Parathyroid adenoma (tissue), 2 donors: Measurements from ENCODE around the gene GALE.
A peak's percentile ranks its signal among the peaks of the same experiment; 100 is the strongest.
"Not testable (repeated sequence)": the region's sequence is repeated elsewhere in the genome, so short reads cannot be mapped to it uniquely, and the experiment has no call there.

Source experiments
- H2AFZ ChIP-seq: fragments of 300-600 bp; sonication (generic); one replicate; pipeline ENCODE4 v1.7.0; 2017; ENCODE audit warnings: antibody characterized with exemption, mild to moderate bottlenecking
- H3K27ac ChIP-seq: fragments of 300-600 bp; sonication (generic); one replicate; pipeline ENCODE4 v1.7.0; 2017
- H3K27me3 ChIP-seq: fragments of 300-600 bp; sonication (generic); one replicate; pipeline ENCODE4 v1.7.0; 2017; ENCODE audit warnings: low read length; ENCODE audit not compliant: control insufficient read depth, insufficient read depth
- H3K36me3 ChIP-seq: fragments of 300-600 bp; sonication (generic); one replicate; pipeline ENCODE4 v1.7.0; 2017; ENCODE audit warnings: low read length; ENCODE audit not compliant: control insufficient read depth, insufficient read depth
- H3K4me1 ChIP-seq: fragments of 300-600 bp; sonication (generic); one replicate; pipeline ENCODE4 v1.7.0; 2017; ENCODE audit warnings: control low read depth
- H3K4me2 ChIP-seq: fragments of 300-600 bp; sonication (generic); one replicate; pipeline ENCODE4 v1.7.0; 2017; ENCODE audit warnings: low read length
- H3K4me3 ChIP-seq: fragments of 300-600 bp; sonication (generic); one replicate; pipeline ENCODE4 v1.7.0; 2017; ENCODE audit warnings: low read depth, low read length
- H3K79me2 ChIP-seq: fragments of 300-600 bp; sonication (generic); one replicate; pipeline ENCODE4 v1.7.0; 2017; ENCODE audit warnings: control low read depth
- H3K9ac ChIP-seq: fragments of 300-600 bp; sonication (generic); one replicate; pipeline ENCODE4 v1.7.0; 2017; ENCODE audit warnings: mild to moderate bottlenecking
- H3K9me3 ChIP-seq: fragments of 300-600 bp; sonication (generic); one replicate; pipeline ENCODE4 v1.7.0; 2017; ENCODE audit warnings: low read length; ENCODE audit not compliant: control insufficient read depth
- TF ChIP-seq, protein P1 (sequence below): fragments of 300-600 bp; sonication (generic); IDR thresholded peaks from one replicate; pipeline ENCODE4 v1.7.0; 2017; ENCODE audit warnings: antibody characterized with exemption, mild to moderate bottlenecking
- donor health status: primary hyperparathyroidism.

GALE gene

DNA sequence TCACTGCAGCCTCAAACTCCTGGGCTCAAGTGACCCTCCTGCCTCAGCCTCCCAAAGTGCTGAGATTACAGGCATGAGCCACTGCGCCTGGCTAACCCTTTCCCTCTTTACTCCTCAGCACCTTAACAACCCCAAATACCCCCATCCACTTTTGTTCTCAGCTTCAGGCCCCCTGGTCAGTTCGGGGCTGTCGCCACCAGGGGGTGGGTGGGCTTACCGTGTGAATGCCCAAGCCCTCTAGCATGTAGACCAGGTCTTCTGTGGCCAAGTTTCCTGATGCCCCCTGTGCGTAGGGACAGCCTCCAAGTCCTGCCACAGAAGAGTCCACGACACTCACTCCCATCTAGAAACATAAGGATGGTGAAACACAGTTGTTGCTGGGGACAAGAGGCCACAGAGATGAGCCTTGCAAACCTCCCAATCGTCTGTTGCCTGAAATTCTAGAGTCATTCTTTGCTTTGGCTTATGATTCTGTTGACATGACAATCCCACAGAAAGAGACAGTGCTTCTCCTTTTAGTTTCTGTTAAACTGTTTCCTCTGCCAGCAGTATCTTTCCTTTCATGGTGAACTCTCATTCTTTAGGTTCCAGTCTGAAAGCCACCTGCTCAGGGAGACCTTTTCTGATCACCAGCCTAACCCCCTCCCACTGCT is 3.8 kb upstream of the GALE start:
- no peak overlapping the region for H3K27ac ChIP-seq
- H3K27me3 ChIP-seq: no peaks in the 10 kb centered on the region
- no peak overlapping the region for H3K4me2 ChIP-seq
- H3K36me3 ChIP-seq: no peaks in the 10 kb centered on the region
- H3K79me2 ChIP-seq: no peaks in the 10 kb centered on the region
- H2AFZ ChIP-seq: no peak overlapping the region
- TF ChIP-seq, protein P1, sequence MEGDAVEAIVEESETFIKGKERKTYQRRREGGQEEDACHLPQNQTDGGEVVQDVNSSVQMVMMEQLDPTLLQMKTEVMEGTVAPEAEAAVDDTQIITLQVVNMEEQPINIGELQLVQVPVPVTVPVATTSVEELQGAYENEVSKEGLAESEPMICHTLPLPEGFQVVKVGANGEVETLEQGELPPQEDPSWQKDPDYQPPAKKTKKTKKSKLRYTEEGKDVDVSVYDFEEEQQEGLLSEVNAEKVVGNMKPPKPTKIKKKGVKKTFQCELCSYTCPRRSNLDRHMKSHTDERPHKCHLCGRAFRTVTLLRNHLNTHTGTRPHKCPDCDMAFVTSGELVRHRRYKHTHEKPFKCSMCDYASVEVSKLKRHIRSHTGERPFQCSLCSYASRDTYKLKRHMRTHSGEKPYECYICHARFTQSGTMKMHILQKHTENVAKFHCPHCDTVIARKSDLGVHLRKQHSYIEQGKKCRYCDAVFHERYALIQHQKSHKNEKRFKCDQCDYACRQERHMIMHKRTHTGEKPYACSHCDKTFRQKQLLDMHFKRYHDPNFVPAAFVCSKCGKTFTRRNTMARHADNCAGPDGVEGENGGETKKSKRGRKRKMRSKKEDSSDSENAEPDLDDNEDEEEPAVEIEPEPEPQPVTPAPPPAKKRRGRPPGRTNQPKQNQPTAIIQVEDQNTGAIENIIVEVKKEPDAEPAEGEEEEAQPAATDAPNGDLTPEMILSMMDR: no peak
- no peaks in the 10 kb centered on the region for H3K9me3 ChIP-seq
- H3K4me1 ChIP-seq: peaks cover 7% of the 10 kb centered on the region
- no peak overlapping the region for H3K4me3 ChIP-seq
- H3K9ac ChIP-seq: no peak overlapping the region

GRCh38 chr1:23803674-23804073 is 3.1 kb upstream of the GALE start:
- Histone ChIP-seq H3K9ac (no peak overlapping the region), H3K4me3 (no peak overlapping the region), H3K9me3 (no peaks in the 10 kb centered on the region), H3K4me1 (peaks cover 7% of the 10 kb centered on the region), H3K27ac (no peak overlapping the region), H3K36me3 (no peaks in the 10 kb centered on the region), H3K27me3 (no peaks in the 10 kb centered on the region), H3K79me2 (no peaks in the 10 kb centered on the region), H3K4me2 (no peak overlapping the region), H2AFZ (no peak overlapping the region)
- TF ChIP-seq, protein P1: no peak

DNA sequence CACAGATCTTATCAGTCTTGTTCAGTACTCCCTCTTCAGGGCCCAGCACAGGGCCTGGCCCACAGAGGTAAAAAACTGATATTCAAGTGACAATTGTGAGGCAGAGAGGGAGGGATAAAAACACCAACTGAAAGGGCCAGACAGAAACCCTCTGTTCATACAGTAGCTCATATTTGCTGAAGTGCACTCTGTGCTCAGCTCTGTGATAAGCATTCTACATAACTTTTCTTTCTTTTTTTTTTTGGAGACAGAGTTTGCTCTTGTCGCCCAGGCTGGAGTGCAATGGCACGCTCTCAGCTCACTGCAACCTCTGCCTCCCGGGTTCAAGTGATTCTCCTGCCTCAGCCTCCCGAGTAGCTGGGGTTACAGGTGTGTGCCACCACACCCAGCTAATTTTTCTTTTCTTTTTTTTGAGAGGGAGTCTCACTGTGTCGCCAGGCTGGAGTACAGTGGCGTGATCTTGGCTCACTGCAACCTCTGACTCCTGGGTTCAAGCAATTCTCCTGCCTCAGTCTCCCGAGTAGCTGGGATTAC is 2.3 kb upstream of the GALE start:
- H3K79me2 ChIP-seq, H2AFZ ChIP-seq, H3K27ac ChIP-seq, H3K27me3 ChIP-seq, H3K36me3 ChIP-seq, H3K4me1 ChIP-seq, H3K4me3 ChIP-seq, H3K9ac ChIP-seq, H3K9me3 ChIP-seq: not testable (repeated sequence)
- H3K4me2 ChIP-seq: peak overlapping the region; percentile 24

GRCh38 chr1:23801876-23802275 is 1.3 kb upstream of the GALE start:
- H3K4me2 ChIP-seq: peak overlapping the region; percentile 99
- no peaks in the 10 kb centered on the region for H3K79me2 ChIP-seq
- H3K27ac ChIP-seq: no peak overlapping the region
- TF ChIP-seq, protein P1: no peak
- no peaks in the 10 kb centered on the region for H3K27me3 ChIP-seq
- H2AFZ ChIP-seq: no peak overlapping the region
- H3K4me3 ChIP-seq: peak overlapping the region; percentile 97
- no peaks in the 10 kb centered on the region for H3K36me3 ChIP-seq
- H3K9ac ChIP-seq: no peak overlapping the region
- H3K4me1 ChIP-seq: peaks cover 8% of the 10 kb centered on the region
- no peaks in the 10 kb centered on the region for H3K9me3 ChIP-seq

GRCh38 chr1:23801338-23801748 is 789 bp upstream of the GALE start:
- Histone ChIP-seq H3K27me3 (no peaks in the 10 kb centered on the region), H3K9me3 (no peaks in the 10 kb centered on the region), H3K9ac (no peak overlapping the region), H2AFZ (peak overlapping the region; percentile 65), H3K4me2 (peak overlapping the region; percentile 99), H3K79me2 (no peaks in the 10 kb centered on the region), H3K36me3 (no peaks in the 10 kb centered on the region), H3K27ac (peak overlapping the region; percentile 81), H3K4me1 (peaks cover 10% of the 10 kb centered on the region), H3K4me3 (peak overlapping the region; percentile 97)
- TF ChIP-seq, protein P1: no peak
